ENCODE results near the gene EBF4.
A peak's percentile ranks its signal among the peaks of the same experiment; 100 is the strongest.

The EBF4 gene

DNA sequence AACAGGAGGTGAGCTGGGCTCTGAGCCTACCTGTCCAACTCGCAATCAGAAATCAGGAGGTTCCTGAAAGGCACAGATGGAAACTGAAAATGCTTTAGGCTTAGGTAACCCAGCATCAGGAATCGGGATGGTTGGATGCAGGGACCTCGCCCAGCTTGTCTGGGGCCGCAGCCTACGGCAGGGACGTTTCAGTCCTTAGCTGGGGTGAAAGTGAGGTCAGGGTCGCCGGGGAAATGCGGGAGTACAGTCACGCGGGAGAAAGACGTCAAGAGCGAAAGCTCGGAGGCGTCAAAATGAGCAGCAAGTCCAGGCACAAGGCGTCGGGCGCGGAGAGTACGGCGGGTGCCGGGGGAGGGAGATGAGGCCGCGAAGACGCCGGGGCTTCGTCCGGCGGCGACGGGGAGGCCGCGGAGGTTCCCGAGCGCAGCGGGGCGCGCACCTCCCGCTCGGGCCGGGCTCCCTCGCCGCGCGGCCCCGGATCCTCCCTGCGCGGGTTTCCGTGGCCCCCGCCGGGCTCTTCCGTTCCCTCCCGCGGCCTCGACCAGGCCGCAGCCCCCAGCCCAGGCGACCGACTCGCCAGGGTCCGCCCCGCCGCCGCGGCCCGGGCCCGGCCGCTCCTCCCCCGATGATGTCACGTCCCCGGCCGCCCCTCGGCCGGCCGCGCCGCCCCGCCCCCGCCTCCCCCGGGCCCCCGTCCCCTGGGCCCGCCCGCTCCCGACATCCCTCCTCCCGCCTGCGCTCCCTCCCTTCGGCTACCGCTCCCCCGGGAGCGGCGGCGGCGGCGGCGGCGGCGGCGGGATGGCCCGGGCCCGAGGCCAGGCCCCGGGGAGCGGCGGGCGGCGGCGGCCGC, at the start of gene EBF4:
TSS of gene EBF4 (plus strand) at position 745 of the 850 bp plus-strand sequence. CDS start 866 bp downstream, outside the sequence.
- peak; percentile 59 for DNase-seq

- no peak for DNase-seq
Observed at GRCh38 chr20:2643708-2644107, 48.9 kb upstream of the EBF4 start.

DNA sequence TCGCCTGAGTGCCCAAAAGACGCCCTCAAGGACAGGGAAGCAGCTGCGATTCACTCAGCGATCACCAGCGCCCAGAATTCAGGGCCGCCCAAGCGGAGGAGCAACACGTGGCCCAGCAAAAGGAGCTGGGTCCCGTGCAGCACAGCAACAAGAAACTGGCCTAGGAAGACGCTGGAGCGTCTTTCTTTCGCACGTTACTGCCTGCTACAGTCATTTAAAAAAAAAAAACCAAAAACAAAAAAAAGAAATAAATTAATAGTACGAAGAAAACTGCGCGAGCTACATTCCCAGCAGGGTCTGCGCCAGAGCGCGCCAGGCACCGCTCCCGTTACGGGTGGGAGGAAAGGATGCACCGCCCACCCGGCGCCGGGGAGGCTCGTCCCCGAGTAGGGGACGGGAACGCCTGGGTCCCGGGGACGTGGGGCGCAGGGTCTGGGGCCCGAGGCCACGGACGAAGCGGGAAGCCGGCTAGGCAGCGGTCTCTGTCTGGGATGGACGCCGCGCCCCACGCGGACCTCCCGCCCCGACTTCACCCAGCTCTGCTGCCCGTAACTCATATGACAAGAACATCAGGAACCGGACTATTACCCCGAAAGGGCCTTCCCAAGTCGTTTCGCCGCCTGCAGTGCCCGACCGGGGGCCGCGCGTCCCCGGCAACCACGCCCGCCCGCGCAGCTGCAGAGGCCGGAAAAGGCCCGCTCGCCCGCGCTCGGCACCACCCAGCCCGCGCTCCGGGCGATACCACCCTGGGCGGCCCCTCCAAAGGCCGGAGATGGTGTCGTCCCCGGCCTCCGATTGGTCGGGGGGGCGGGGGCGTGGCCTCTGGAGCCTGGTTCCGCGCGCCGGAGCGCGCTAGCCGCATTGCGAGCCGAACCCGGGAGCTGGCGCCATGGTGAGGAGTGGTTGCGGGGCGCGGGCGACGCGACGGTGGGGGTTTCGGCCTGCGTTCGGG, 40.5 kb upstream of the EBF4 start, which contains the start of gene NOP56:
TSS of gene NOP56 (plus strand) at position 861 of the 952 bp plus-strand sequence. CDS start at position 890, 29 bp downstream.
- DNase-seq = peak; percentile 98

GRCh38 chr20:2652724-2653555, 39.6 kb upstream of the EBF4 start:
- no peak for DNase-seq

DNA sequence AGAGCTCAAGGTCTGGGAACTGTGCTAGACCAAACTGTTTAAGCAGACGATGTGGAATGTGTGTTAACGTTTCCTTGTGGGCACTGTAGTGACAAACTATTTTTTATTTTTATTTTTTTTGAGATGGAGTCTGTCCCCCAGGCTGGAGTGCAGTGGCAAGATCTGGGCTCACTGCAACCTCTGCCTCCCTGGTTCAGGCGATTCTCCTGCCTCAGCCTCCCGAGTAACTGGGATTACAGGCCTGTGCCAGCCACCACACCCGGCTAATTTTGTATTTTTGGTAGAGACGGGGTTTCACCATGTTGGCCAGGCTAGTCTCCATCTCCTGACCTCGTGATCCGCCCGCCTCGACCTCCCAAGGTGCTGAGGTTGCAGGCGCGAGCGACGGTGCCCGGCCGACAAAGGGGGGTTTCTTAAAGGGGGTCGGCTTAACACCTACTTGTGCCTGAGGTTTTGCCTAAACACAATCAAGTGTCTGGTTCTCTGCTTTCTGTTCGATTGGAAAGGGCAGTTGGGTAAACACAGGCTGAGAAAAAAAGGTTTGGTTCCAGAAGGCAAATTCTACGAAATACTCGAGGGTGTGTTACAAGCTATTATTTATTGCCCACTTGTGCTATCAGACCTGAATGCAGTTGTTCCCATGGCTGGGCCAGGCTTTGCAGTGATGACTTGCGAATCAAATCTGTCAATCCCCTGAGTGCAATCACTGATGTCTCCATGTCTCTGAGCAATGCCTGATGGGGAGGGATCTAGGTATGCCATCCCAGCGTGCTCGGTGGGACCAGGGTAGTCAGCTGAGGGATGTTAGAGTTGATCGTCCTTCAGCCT, 38.8 kb upstream of the EBF4 start:
- no peak for DNase-seq

DNA sequence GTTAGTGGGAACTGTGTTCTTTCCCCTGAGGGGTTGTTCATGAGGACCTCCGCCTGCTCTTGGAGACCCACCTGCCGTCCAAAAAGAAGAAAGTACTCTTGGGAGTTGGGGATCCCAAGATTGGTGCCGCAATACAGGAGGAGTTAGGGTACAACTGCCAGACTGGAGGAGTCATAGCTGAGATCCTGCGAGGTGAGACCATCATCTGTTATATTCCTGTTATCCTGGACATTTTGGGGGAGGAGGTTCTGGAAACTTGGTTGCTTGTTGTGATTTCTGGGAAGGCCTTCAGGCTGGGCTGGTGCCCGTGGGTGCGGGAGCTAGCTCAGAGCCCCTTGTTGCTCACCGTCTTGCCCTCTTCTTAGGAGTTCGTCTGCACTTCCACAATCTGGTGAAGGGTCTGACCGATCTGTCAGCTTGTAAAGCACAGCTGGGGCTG, 38.2 kb upstream of the EBF4 start:
- DNase-seq = no peak

GRCh38 chr20:2654831-2655230, 37.7 kb upstream of the EBF4 start:
- DNase-seq = no peak

GRCh38 chr20:2655331-2656116, 37.1 kb upstream of the EBF4 start:
- DNase-seq = no peak

- DNase-seq = no peak
Observed at GRCh38 chr20:2656471-2657117, 36.0 kb upstream of the EBF4 start.

DNA sequence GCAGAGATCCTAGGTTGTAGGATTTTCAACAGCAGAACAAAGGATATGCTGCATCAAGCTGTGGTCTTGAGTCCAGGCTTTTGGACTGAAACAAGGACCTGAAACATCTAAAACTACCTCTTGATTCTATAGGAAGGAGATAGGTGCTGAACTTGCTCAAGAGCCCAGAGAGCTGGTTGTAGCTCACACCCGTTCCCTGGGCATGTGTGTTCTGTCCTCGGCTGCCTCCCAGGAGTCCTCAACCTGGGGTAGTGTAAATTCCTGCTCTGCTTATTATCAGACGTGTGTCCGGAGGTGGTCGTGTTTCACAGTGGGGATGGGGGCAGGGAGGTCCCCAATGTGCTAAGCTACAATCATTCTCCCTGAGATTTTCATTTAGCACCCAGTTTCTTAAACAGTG, 35.3 kb upstream of the EBF4 start:
- DNase-seq = no peak

- DNase-seq = no peak
Observed at GRCh38 chr20:2657674-2658073, 34.9 kb upstream of the EBF4 start.

GRCh38 chr20:2658414-2659354, 33.9 kb upstream of the EBF4 start:
- no peak for DNase-seq

DNA sequence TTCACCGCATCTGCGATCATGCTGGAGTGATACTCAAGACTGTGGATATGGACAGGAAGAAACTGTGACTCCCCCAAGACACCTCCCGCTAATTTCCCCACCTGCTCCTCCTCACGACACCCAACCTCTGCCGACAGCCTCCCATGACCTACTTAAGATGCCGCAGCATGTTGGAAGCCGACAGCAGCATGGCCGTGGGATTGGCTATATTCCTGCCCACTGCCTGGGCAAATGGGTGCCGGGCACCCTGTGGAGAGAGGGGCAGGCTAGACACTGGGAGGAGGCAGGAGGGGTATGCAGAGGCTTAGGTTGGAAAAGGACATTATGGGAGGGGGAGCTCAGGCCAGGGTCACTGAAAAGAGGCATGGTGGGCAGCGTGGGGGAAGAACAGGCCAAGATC, 33.0 kb upstream of the EBF4 start:
- no peak for DNase-seq

GRCh38 chr20:2663364-2663886, 29.2 kb upstream of the EBF4 start:
- no peak for DNase-seq

- DNase-seq = peak; percentile 97
Observed at GRCh38 chr20:2663887-2664719, 28.5 kb upstream of the EBF4 start, which contains the start of gene IDH3B. TSS of gene IDH3B (minus strand) at chr20:2664216. CDS start at chr20:2664188, 28 bp downstream.

DNA sequence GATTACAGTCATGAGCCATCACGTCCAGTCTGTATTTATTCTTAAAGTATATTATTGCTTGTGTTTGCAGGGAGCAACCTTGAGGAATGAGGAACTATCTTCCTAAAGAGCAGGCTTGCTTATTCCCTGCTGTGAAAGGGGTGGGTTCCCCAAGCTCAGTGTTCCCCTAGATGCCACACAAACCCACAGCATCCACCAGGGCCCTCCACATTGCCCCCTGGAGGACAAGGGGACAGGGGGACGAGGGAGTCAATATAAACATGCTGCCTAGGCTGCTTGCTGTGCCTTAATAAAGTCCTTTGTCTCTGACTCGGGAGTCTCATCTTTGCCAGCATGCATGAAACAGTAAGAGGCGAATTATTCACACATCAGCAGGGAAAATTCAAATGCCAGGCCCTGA, 20.6 kb upstream of the EBF4 start:
- no peak for DNase-seq

- no peak for DNase-seq
Observed at GRCh38 chr20:2672446-2672845, 20.1 kb upstream of the EBF4 start.

- DNase-seq = no peak
Observed at GRCh38 chr20:2673453-2673852, 19.1 kb upstream of the EBF4 start.

All from right forelimb (tissue), 1 donor.